ENCODE results near the gene SPAG9.
A peak's percentile ranks its signal among the peaks of the same experiment; 100 is the strongest.

DNA sequence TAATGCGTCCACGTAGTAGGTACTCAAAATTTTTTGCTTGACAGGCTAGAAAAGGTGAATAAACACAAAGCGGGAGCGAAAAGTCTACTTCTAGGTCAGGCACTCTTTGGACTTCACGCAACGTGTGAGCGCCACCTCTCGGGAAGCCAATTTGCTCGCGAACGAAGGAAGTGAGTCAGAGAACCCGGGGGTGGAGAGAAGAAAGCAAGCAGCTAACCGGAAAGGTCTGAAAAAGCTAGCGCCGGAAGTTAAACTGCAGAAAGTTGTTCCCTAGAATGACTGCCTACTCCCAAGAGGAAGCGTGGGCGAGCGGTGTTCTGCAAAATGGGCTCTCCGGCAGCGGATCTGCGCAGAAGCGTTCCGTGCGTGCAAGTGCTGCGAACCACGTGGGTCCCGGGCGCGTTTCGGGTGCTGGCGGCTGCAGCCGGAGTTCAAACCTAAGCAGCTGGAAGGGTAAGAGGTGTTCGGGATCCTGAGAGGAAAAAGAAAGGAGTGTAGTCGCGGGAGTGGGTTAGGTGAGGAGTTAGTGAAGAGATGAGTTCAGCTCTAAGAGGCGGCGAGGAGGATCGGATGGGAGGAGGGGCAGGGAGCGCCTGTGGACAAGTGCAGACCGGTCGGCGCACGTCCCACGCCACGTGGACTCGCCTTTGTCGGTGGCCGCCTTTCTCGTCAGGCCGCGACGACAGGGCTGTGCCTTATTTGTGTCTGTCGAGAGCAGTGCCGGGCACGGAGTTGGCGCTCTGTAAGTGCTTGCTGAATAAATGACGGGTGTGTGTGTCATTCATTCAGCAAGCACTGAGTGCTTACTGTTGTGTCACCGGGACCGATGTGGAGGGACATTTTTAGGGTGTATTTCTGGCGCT is 32.8 kb upstream of the SPAG9 start, which contains the start of gene NME1:
- TF ChIP-seq POLR2A (IDR thresholded peaks at IDR 0.05) (peak; percentile 50), POLR2AphosphoS5 (IDR thresholded peaks at IDR 0.05) (peak; percentile 61 to 80 (median 70)), EP300 (IDR thresholded peaks at IDR 0.05; ENCODE audit: low read depth) (no peak)
- TF ChIP-seq, protein P1, sequence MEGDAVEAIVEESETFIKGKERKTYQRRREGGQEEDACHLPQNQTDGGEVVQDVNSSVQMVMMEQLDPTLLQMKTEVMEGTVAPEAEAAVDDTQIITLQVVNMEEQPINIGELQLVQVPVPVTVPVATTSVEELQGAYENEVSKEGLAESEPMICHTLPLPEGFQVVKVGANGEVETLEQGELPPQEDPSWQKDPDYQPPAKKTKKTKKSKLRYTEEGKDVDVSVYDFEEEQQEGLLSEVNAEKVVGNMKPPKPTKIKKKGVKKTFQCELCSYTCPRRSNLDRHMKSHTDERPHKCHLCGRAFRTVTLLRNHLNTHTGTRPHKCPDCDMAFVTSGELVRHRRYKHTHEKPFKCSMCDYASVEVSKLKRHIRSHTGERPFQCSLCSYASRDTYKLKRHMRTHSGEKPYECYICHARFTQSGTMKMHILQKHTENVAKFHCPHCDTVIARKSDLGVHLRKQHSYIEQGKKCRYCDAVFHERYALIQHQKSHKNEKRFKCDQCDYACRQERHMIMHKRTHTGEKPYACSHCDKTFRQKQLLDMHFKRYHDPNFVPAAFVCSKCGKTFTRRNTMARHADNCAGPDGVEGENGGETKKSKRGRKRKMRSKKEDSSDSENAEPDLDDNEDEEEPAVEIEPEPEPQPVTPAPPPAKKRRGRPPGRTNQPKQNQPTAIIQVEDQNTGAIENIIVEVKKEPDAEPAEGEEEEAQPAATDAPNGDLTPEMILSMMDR (IDR thresholded peaks at IDR 0.05) = peak; percentile 64 to 82 (median 74)
